Activated CD4-positive, alpha-beta T cell treated with anti-CD3 and anti-CD28 coated beads, Interleukin-2, amount 10 ng/mL, durations not matched to agents 7 days and 5 days (primary cell): Measurements from ENCODE around the gene ZNF184. TPM values are rescaled to one million over a fixed set of nuclear protein-coding genes. Genes with fewer than 3 reads are reported as not detected.

Experiments used
- CTCF ChIA-PET: fragments of 350-600 bp; sonication (Branson Sonifier 250); formaldehyde crosslinking; loops from one replicate; lab custom pipeline; 2021; ENCODE audit warnings: antibody characterized with exemption; lab: Charles Lee
- POLR2A ChIA-PET: fragments of 350-600 bp; sonication (Branson Sonifier 250); formaldehyde crosslinking; loops from one replicate; lab custom pipeline; 2021; ENCODE audit warnings: antibody characterized with exemption; lab: Charles Lee
- DNase-seq: peaks from one replicate; pipeline ENCODE4 v3.0.0-alpha.2; 2020
- H3K27ac Mint-ChIP-seq: one replicate; pipeline ENCODE4 v1.8.0; 2021; ENCODE audit warnings: mild to moderate bottlenecking, moderate library complexity, mixed read lengths
- H3K27me3 Mint-ChIP-seq: one replicate; pipeline ENCODE4 v1.8.0; 2021; ENCODE audit warnings: mixed read lengths
- H3K36me3 Mint-ChIP-seq: one replicate; pipeline ENCODE4 v1.8.0; 2021; ENCODE audit warnings: low read depth, mixed read lengths
- H3K4me1 Mint-ChIP-seq: one replicate; pipeline ENCODE4 v1.8.0; 2021; ENCODE audit warnings: mixed read lengths
- H3K4me3 Mint-ChIP-seq: one replicate; pipeline ENCODE4 v1.8.0; 2021; ENCODE audit warnings: mild to moderate bottlenecking, moderate library complexity, mixed read lengths
- H3K9me3 Mint-ChIP-seq: one replicate; pipeline ENCODE4 v1.8.0; 2021; ENCODE audit warnings: mixed read lengths
- total RNA-seq, 2 experiments: library from RNA; stranded (reverse); gene quantifications; one replicate each; pipeline ENCODE4 v1.2.3, GENCODE V29; 2021

Gene ZNF184
- total RNA-seq, result 10 to 100 TPM; 14.4 to 16.8 TPM

DNA sequence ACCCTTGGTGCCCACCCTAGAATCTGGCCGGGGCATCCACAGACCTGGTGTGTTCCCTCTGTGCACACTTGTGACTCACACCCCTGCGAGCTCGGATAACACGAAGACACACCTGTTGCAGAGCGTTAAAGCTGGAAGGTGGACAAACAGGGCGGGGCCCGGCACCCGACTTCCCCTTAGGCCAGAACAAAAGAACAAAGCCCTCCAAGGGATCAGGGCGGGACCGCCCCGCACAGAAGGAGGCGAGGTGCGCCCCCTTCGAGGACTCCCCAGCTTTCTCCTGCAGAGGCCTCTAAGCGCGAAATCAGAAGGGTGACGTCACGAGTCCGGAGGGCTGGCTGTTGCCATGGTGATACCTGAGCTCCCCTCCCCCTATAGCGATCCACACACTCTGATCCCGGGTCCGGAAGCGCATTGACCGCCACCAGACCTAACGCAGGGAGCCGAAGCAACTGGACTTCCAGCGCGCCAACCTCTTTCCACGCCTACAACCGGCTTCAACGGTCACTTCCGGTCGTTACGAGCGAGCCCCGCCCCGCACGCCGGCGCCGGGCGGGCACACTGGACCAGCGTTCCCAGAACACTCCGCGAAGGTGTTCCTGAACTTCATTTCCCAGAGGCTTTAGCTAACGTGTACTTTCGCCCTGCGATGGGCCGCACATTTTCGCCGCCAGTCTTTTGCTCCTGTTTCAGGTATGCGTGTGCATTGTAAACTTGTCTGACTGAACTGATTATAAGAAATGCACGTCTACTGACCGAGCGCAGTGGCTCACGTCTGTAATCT lies at the start of gene ZNF184:
Gene ZNF184 (minus strand): TSS at position 489 of the 784 bp plus-strand sequence. CDS start 811 bp downstream, outside the sequence.
- H3K27me3 Mint-ChIP-seq, result peaks cover 7% of the 10 kb centered on the region
- POLR2A ChIA-PET, result interaction anchor here (0.6 kb wide), 2 partner anchors 221 to 1314 kb away, joined by 3 to 7 read pairs; no protein-coding TSS in a partner anchor
- peaks cover 43% of the 10 kb centered on the region for H3K4me1 Mint-ChIP-seq
- peak within 1 kb of the TSS; percentile 98 for H3K27ac Mint-ChIP-seq
- H3K36me3 Mint-ChIP-seq, result peaks cover 42% of the 10 kb centered on the region
- DNase-seq, result peak; percentile 89
- CTCF ChIA-PET, result interaction anchor here (0.6 to 1.9 kb wide), 6 partner anchors 10 to 1507 kb away, joined by 3 to 4 read pairs (median 3); no protein-coding TSS in a partner anchor
- H3K4me3 Mint-ChIP-seq, result peak within 1 kb of the TSS; percentile 96
- peaks cover 20% of the 10 kb centered on the region for H3K9me3 Mint-ChIP-seq

DNA sequence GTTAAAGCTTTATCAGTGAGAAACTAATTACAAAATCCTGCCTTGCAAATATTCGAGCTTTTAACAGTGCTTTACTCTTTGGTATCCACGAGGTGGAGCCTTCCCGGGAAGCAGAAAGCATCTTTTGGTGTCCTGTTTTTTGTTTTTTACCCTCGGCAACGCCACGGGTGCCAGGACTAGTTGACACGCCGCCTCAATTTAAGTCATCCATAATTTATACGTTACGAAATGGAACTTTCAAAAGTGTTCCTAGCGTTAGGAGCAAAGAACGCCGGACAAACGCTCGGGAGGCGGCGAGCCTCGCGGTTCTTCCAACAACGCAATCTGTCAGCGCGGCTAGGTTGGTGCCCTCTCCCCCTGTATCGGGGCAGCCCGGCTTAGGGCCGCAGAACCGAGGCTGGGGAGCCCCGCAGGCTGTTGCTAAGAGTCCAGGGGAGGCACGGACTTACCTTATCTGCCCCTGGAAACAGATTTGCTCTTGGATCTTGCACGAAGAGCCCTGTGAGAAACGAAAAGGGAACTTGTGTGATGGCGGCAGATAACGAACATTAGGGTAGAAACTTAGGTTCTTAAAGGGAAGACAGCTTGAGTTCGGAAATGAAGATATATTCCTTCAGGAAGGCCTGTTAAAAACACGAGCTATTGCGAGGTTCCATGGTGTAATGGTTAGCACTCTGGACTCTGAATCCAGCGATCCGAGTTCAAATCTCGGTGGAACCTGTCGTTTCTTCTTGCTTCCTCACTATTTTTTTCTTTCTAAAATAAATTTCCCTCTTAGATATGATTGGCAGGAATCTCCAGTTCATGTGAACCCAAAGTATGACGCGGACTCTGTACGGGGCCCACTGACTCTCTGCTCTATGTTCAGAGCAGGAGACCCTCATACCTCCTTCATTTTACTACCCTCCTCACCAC lies 46.2 kb upstream of the ZNF184 start:
- H3K4me1 Mint-ChIP-seq, result peaks cover 20% of the 10 kb centered on the region
- H3K36me3 Mint-ChIP-seq, result no peaks in the 10 kb centered on the region
- POLR2A ChIA-PET, result no interaction called here
- peak overlapping the region; percentile 77 for H3K27ac Mint-ChIP-seq
- CTCF ChIA-PET, result interaction anchor here (0.6 to 2.0 kb wide), 15 partner anchors 9 to 342 kb away, joined by 3 to 22 read pairs (median 3); partner anchors contain the start of gene ZNF184
- H3K27me3 Mint-ChIP-seq, result peaks cover 37% of the 10 kb centered on the region
- peak; percentile 57 for DNase-seq
- H3K4me3 Mint-ChIP-seq, result peak overlapping the region; percentile 73
- no peaks in the 10 kb centered on the region for H3K9me3 Mint-ChIP-seq

DNA sequence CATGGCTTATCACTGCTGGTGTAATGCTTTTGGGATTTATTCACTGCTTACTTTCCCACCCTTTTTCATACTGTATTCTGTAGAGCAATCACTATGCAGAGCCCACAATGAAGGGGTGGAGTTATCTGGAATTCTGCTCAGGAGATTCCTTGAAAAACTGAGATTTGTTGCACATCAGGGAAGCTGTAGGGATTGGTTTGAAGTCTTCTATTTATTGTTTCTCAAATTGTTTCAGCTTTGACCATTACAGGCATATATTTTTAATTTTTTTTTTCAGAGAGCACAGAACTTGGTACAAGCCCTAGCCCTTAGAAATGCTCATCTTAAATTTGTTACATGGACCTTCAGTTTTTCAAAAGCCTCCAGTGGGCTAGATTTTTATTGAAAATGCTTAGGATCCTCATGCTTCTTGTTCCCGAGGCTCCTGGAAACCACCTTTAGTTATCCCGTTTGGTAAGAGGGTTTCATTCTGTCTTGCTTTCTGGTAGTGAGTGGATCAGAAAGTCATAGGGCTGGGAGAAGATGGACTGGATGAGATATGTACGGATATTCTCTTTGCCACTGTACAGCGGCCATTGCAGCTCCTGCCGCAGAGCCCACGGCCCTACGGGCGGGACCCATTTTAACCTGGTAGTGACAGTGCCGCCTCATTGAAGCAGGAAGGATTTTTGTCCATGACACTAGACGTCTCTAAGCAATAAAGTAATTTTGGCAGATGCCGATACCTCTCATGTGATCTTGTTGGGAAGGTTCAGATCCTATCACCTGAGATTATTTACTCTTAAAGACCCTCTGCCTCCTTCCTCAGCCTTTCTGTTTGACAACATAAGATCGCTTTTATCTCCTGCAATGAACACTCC lies 45.3 kb upstream of the ZNF184 start:
- H3K9me3 Mint-ChIP-seq, result no peaks in the 10 kb centered on the region
- H3K27ac Mint-ChIP-seq, result peak overlapping the region; percentile 77
- no peak for DNase-seq
- ChIA-PET CTCF (interaction anchor here (0.6 to 2.0 kb wide), 12 partner anchors 8 to 254 kb away, joined by 3 to 22 read pairs (median 4); partner anchors contain the start of gene ZNF184), POLR2A (interaction anchor here (0.6 kb wide), 1 partner anchor 27 kb away, joined by 4 read pairs; no protein-coding TSS in a partner anchor)
- H3K4me3 Mint-ChIP-seq, result peak overlapping the region; percentile 73
- H3K27me3 Mint-ChIP-seq, result peaks cover 38% of the 10 kb centered on the region
- peaks cover 20% of the 10 kb centered on the region for H3K4me1 Mint-ChIP-seq
- H3K36me3 Mint-ChIP-seq, result no peaks in the 10 kb centered on the region

DNA sequence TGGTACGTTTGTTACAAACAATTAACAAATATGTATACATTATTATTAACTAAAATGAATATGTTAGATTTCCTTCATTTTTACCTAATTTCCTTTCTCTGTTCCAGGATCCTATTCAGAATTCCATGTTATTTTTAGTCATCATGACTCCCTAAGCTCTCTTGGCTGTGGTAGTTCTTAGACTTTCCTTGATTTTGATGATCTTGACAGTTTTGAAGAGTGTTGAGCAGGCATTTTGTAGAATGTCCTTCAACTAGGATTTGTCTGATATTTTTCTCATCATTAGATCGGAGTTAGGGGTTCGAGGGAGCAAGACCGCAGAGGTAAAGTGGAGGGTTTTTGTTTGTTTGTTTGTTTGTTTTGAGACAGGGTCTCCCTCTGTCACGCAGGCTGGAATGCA lies 44.3 kb upstream of the ZNF184 start:
- peaks cover 20% of the 10 kb centered on the region for H3K4me1 Mint-ChIP-seq
- POLR2A ChIA-PET, result no interaction called here
- H3K27me3 Mint-ChIP-seq, result peaks cover 45% of the 10 kb centered on the region
- H3K36me3 Mint-ChIP-seq, result no peaks in the 10 kb centered on the region
- H3K9me3 Mint-ChIP-seq, result no peaks in the 10 kb centered on the region
- CTCF ChIA-PET, result interaction anchor here (0.5 to 1.6 kb wide), 2 partner anchors 13 to 112 kb away, joined by 3 to 5 read pairs; no protein-coding TSS in a partner anchor
- H3K4me3 Mint-ChIP-seq, result no peak overlapping the region
- H3K27ac Mint-ChIP-seq, result no peak overlapping the region
- DNase-seq, result no peak

DNA sequence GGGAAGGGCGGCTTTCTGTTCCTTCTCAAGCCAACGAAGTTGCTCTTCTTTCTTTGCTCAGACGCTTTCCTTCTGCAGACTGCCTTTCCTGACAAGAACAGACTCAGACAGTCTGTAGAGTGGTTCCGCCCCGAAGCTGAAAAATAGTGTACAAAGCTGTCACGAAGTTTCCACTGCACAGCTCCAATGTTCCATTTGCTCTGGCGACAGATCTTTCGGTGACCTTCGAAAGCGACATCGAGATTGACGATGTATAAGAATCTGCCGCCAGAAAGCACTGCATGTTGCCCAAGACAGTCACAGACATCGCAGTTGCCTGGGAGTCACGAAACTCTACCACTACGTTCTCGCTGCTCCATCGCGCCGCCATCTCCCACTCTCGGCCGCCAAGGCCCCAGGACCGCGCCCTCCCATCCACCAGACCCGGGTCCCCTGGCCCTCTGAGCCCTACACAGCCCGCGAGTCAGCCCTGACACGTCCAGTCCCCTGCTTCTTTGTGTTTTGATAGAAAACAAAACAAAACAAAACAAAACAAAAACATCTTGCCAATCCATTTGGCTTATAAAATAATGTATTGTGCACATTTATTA lies 42.1 kb upstream of the ZNF184 start:
- Mint-ChIP-seq H3K27me3 (peaks cover 58% of the 10 kb centered on the region), H3K4me3 (peak overlapping the region; percentile 25)
- CTCF ChIA-PET, result no interaction called here

DNA sequence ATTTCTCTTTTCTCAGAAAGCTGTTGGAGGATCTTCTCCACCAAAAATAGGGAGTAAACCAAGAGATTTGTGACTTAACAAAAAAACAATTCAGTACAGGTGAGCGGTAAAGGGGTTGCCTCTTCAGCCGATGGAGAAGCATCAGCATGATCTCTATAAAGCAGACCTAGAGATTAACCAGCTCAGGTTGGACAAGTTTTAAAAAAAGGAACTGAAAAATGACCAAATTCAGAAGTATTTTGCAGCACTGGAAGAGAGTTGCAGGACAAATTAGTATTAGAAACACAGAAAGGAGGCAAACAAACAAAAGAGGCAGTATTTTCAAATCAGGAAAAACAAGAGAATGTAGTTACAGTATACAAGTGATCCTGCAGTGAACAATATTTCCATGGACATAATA lies 39.6 kb upstream of the ZNF184 start:
- Mint-ChIP-seq H3K4me1 (peaks cover 7% of the 10 kb centered on the region), H3K4me3 (no peak overlapping the region), H3K27ac (no peak overlapping the region), H3K27me3 (peaks cover 66% of the 10 kb centered on the region), H3K9me3 (no peaks in the 10 kb centered on the region), H3K36me3 (no peaks in the 10 kb centered on the region)
- CTCF ChIA-PET, result no interaction called here
- POLR2A ChIA-PET, result no interaction called here
- DNase-seq, result no peak

More for the DNA sequence above, 42.1 kb upstream of the ZNF184 start:
- no peak for DNase-seq
- H3K36me3 Mint-ChIP-seq, result no peaks in the 10 kb centered on the region
- no peaks in the 10 kb centered on the region for H3K9me3 Mint-ChIP-seq
- H3K4me1 Mint-ChIP-seq, result peaks cover 20% of the 10 kb centered on the region
- H3K27ac Mint-ChIP-seq, result no peak overlapping the region
- POLR2A ChIA-PET, result no interaction called here

DNA sequence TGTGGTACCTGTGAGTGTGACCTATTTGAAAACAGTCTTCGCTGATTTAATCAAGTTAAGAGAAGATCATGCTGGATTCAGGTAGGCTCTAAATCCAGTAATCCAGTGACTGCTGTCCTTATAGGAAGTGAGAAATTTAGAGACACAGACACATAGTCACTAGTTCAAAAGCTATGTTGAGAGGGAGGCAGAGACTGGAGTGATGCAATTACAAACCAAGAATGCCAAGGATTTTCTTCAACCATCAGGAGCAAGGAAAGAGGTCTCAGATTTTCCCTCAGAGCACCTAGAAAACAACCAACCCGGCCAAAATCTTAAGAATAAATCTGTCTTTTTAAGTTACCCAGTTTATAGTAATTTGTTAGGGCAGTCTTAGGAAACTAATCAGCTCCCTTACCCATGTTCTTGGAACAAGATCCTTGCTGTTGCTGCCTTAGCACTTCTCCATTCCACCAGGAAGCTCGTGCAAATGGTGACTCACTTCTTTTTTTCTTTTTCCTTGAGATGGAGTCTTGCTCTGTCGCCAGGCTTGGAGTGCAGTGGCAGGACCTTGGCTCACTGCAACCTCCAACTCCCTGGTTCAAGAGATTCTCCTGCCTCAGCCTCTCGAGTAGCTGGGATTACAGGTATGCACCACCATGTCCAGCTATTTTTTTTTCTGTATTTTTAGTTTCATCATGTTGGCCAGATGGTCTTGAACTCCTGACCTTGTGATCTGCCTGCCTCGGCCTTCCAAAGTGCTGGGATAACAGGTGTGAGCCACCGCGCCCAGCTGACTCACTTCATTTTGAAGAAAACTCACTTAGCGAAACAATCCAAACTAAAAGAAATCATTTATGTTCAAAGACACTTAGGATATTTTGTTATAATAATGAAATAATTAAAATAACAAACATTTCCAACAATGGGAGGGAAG lies 34.4 kb upstream of the ZNF184 start:
- Mint-ChIP-seq H3K4me3 (no peak overlapping the region), H3K27me3 (peaks cover 43% of the 10 kb centered on the region), H3K9me3 (no peaks in the 10 kb centered on the region), H3K4me1 (peaks cover 21% of the 10 kb centered on the region), H3K36me3 (no peaks in the 10 kb centered on the region), H3K27ac (no peak overlapping the region)
- ChIA-PET POLR2A (no interaction called here), CTCF (interaction anchor here (1.2 to 3.4 kb wide), 2 partner anchors 12 to 195 kb away, joined by 3 to 22 read pairs; partner anchors contain the start of gene POM121L2)
- no peak for DNase-seq

DNA sequence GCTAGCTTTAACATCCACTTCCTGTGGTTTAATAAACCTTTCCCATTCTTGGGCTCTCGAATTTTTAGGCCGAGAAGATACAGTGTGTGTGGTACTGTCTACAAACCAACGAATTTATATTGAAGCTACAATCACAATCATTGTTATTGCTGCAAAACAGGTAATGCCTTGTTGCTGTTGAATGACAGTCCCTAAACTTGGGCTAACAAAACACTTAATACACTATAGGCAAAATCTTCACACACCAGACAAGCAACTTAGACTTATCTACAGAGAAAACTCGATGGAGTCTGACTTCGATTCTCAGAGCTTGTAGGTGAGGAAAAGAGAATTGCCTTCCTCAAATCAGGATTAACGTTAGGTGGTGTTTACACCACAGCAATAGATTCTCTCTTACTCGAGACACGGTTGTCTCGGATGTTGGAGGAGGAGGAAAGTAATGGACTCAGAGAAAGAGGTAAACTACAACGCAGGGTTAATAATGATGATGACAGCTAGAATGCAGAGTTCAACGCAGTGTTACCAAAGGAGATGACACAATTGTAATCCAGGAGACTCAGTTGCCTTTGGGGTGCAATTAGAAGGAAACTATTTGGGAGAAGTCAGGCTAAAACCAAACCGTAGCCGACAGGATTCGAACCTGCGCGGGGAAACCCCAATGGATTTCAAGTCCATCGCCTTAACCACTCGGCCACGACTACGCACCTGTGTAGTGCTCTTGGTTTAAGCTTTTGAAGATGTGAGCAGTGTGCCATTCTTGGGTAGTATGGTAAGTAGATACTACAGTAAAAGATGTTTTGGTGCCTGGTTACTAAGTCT lies 32.5 kb upstream of the ZNF184 start:
- no peak overlapping the region for H3K27ac Mint-ChIP-seq
- peaks cover 29% of the 10 kb centered on the region for H3K4me1 Mint-ChIP-seq
- H3K9me3 Mint-ChIP-seq, result no peaks in the 10 kb centered on the region
- H3K27me3 Mint-ChIP-seq, result peaks cover 42% of the 10 kb centered on the region
- peak; percentile 14 for DNase-seq
- POLR2A ChIA-PET, result no interaction called here
- H3K36me3 Mint-ChIP-seq, result no peaks in the 10 kb centered on the region
- CTCF ChIA-PET, result interaction anchor here (1.0 to 3.4 kb wide), 4 partner anchors 11 to 193 kb away, joined by 3 to 22 read pairs (median 4); partner anchors contain the start of gene POM121L2
- H3K4me3 Mint-ChIP-seq, result no peak overlapping the region

DNA sequence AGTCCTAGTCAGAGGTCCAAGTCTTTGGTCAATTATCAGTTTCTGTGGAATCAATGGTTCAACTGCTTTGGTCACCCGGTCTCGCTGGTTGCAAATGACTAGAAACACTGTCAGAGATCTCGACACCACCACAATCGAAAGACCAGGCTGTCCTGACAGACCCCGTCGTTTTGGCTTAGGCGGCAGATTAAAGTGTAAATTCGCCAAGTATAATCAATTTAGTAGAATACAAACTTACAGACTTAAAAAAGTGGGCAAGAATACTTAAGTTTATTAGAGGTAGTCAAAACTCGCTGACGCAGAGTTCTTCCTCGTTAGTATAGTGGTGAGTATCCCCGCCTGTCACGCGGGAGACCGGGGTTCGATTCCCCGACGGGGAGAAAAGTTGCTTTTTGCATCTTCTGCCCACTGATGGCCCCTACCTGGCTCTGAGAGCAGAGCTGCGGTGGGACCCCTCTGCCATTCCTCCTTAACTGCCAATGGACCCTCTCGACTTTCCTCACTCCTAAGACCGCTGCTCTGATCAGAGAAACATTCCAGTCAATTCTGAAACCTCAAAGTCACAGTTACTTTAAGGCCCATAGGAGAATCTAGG lies 30.6 kb upstream of the ZNF184 start:
- Mint-ChIP-seq H3K27ac (peak overlapping the region; percentile 65), H3K4me1 (peaks cover 29% of the 10 kb centered on the region), H3K27me3 (peaks cover 46% of the 10 kb centered on the region), H3K4me3 (peak overlapping the region; percentile 76), H3K36me3 (no peaks in the 10 kb centered on the region), H3K9me3 (no peaks in the 10 kb centered on the region)
- POLR2A ChIA-PET, result no interaction called here
- peak; percentile 70 for DNase-seq
- CTCF ChIA-PET, result interaction anchor here (0.6 to 3.4 kb wide), 4 partner anchors 13 to 1482 kb away, joined by 3 to 22 read pairs (median 4); no protein-coding TSS in a partner anchor
